GM08714 (cell line): Measurements from ENCODE around the gene SLC25A30.
"Not testable (repeated sequence)": the region's sequence is repeated elsewhere in the genome, so short reads cannot be mapped to it uniquely, and the experiment has no call there.

Source experiments
- H3K4me3 ChIP-seq: fragments of 200-500 bp; sonication (Bioruptor generic); 2 replicates; pipeline ENCODE4 v1.5.1; 2014; ENCODE audit warnings: mild to moderate bottlenecking, low read length, inconsistent platforms
- ZNF274 ChIP-seq: IDR thresholded peaks from 2 replicates; pipeline ENCODE4 v1.6.1; 2012; ENCODE audit warnings: mild to moderate bottlenecking, low read depth, low read length

SLC25A30 gene

GRCh38 chr13:45439008-45439407, 20.8 kb upstream of the SLC25A30 start:
- TF ChIP-seq ZNF274 = no peak
- no peak overlapping the region for H3K4me3 ChIP-seq

- H3K4me3 ChIP-seq = no peak overlapping the region
- no peak for TF ChIP-seq ZNF274
Observed at GRCh38 chr13:45437947-45438346, 19.8 kb upstream of the SLC25A30 start.

GRCh38 chr13:45436953-45437352, 18.8 kb upstream of the SLC25A30 start:
- TF ChIP-seq ZNF274 = no peak
- H3K4me3 ChIP-seq = no peak overlapping the region

- no peak overlapping the region for H3K4me3 ChIP-seq
- no peak for TF ChIP-seq ZNF274
Observed at GRCh38 chr13:45436332-45436731, 18.2 kb upstream of the SLC25A30 start.

- TF ChIP-seq ZNF274 = no peak
Observed at GRCh38 chr13:45434556-45435371, 16.6 kb upstream of the SLC25A30 start.

GRCh38 chr13:45433381-45433790, 15.2 kb upstream of the SLC25A30 start:
- TF ChIP-seq ZNF274 = no peak
- no peak overlapping the region for H3K4me3 ChIP-seq

More at GRCh38 chr13:45434556-45435371, 16.6 kb upstream of the SLC25A30 start:
- H3K4me3 ChIP-seq = no peak overlapping the region

- no peak for TF ChIP-seq ZNF274
- no peak overlapping the region for H3K4me3 ChIP-seq
Observed at GRCh38 chr13:45432737-45433380, 14.7 kb upstream of the SLC25A30 start.

- H3K4me3 ChIP-seq = not testable (repeated sequence)
Observed at GRCh38 chr13:45426056-45426841, 8.1 kb upstream of the SLC25A30 start.

- no peak for TF ChIP-seq ZNF274
- no peak overlapping the region for H3K4me3 ChIP-seq
Observed at GRCh38 chr13:45422731-45423292, 4.6 kb upstream of the SLC25A30 start.

- no peak for TF ChIP-seq ZNF274
Observed at GRCh38 chr13:45419945-45420344, 1.8 kb upstream of the SLC25A30 start.

GRCh38 chr13:45419389-45419788, 1.2 kb upstream of the SLC25A30 start:
- H3K4me3 ChIP-seq = not testable (repeated sequence)

More at GRCh38 chr13:45419945-45420344, 1.8 kb upstream of the SLC25A30 start:
- no peak overlapping the region for H3K4me3 ChIP-seq

- peak overlapping the region; percentile 79 for H3K4me3 ChIP-seq
- no peak for TF ChIP-seq ZNF274
Observed at GRCh38 chr13:45416516-45417128, 1.6 kb downstream of the SLC25A30 start.

- no peak overlapping the region for H3K4me3 ChIP-seq
Observed at GRCh38 chr13:45415112-45415511, 3.1 kb downstream of the SLC25A30 start.

GRCh38 chr13:45413826-45414307, 4.3 kb downstream of the SLC25A30 start:
- no peak for TF ChIP-seq ZNF274
- no peak overlapping the region for H3K4me3 ChIP-seq

More at GRCh38 chr13:45415112-45415511, 3.1 kb downstream of the SLC25A30 start:
- no peak for TF ChIP-seq ZNF274
